H9 (cell line): ENCODE results near the gene SPAG4. TPM values are rescaled to one million over a fixed set of nuclear protein-coding genes. Genes with fewer than 3 reads are reported as not detected.

ENCODE experiments used
- DNase-seq: peaks from one replicate; pipeline ENCODE4 v3.0.0-alpha.2; 2017
- H2AFZ ChIP-seq: one replicate; pipeline ENCODE4 v1.6.1; 2013; ENCODE audit warnings: mild to moderate bottlenecking, low read length, control low read depth, moderate library complexity
- H2AK5ac ChIP-seq: 2 replicates; pipeline ENCODE4 v1.6.1; 2013; ENCODE audit warnings: low read length, control low read depth, mixed read lengths; ENCODE audit not compliant: insufficient read length
- H2BK120ac ChIP-seq: one replicate; pipeline ENCODE4 v1.6.1; 2013; ENCODE audit warnings: low read depth, mild to moderate bottlenecking, low read length, control low read depth, inconsistent platforms; ENCODE audit not compliant: poor library complexity, severe bottlenecking
- H2BK12ac ChIP-seq: 2 replicates; pipeline ENCODE4 v1.6.1; 2013; ENCODE audit warnings: low read length, control low read depth, mixed read lengths, low read depth; ENCODE audit not compliant: insufficient read length
- H2BK15ac ChIP-seq: 2 replicates; pipeline ENCODE4 v1.6.1; 2013; ENCODE audit warnings: low read depth, low read length, control low read depth
- H2BK20ac ChIP-seq: one replicate; pipeline ENCODE4 v1.6.1; 2013; ENCODE audit warnings: low read depth, mild to moderate bottlenecking, low read length, control low read depth, inconsistent platforms; ENCODE audit not compliant: poor library complexity, severe bottlenecking
- H2BK5ac ChIP-seq: 2 replicates; pipeline ENCODE4 v1.6.1; 2013; ENCODE audit warnings: low read length, control low read depth, mixed read lengths; ENCODE audit not compliant: insufficient read length
- H3K14ac ChIP-seq: 2 replicates; pipeline ENCODE4 v1.6.1; 2013; ENCODE audit warnings: low read length, control low read depth; ENCODE audit not compliant: insufficient read depth
- H3K18ac ChIP-seq: 2 replicates; pipeline ENCODE4 v1.6.1; 2013; ENCODE audit warnings: low read depth, mild to moderate bottlenecking, mixed read lengths, low read length, control low read depth; ENCODE audit not compliant: insufficient read length
- H3K23ac ChIP-seq: 2 replicates; pipeline ENCODE4 v1.6.1; 2013; ENCODE audit warnings: low read length, control low read depth, mixed read lengths, low read depth; ENCODE audit not compliant: insufficient read length
- H3K23me2 ChIP-seq: 2 replicates; pipeline ENCODE4 v1.6.1; 2013; ENCODE audit warnings: low read depth, mild to moderate bottlenecking, mixed read lengths, low read length, control low read depth; ENCODE audit not compliant: insufficient read length, poor library complexity, severe bottlenecking
- H3K27ac ChIP-seq: 2 replicates; pipeline ENCODE4 v1.5.1; 2013; ENCODE audit warnings: low read length, control low read depth, mixed read lengths, low read depth; ENCODE audit not compliant: insufficient read length
- H3K27me3 ChIP-seq: 2 replicates; pipeline ENCODE4 v1.6.1; 2013; ENCODE audit warnings: low read length, control low read depth, inconsistent platforms; ENCODE audit not compliant: insufficient read depth
- H3K4ac ChIP-seq: 2 replicates; pipeline ENCODE4 v1.6.1; 2013; ENCODE audit warnings: low read depth, mild to moderate bottlenecking, control low read depth, inconsistent platforms, low read length, moderate library complexity
- H3K4me1 ChIP-seq: 2 replicates; pipeline ENCODE4 v1.6.1; 2013; ENCODE audit warnings: low read length, control low read depth, inconsistent platforms; ENCODE audit not compliant: insufficient read depth
- H3K4me2 ChIP-seq: 2 replicates; pipeline ENCODE4 v1.6.1; 2013; ENCODE audit warnings: low read length, control low read depth, mixed read lengths; ENCODE audit not compliant: insufficient read length, insufficient read depth
- H3K56ac ChIP-seq: 2 replicates; pipeline ENCODE4 v1.6.1; 2013; ENCODE audit warnings: low read depth, mild to moderate bottlenecking, mixed read lengths, low read length, control low read depth; ENCODE audit not compliant: insufficient read length
- H3K79me1 ChIP-seq: 2 replicates; pipeline ENCODE4 v1.6.1; 2013; ENCODE audit warnings: low read depth, mild to moderate bottlenecking, moderate library complexity, low read length, control low read depth, inconsistent platforms; ENCODE audit not compliant: insufficient read depth, poor library complexity, severe bottlenecking
- H3K79me2 ChIP-seq: 2 replicates; pipeline ENCODE4 v1.6.1; 2013; ENCODE audit warnings: low read length, control low read depth, inconsistent platforms; ENCODE audit not compliant: insufficient read depth
- H3K9ac ChIP-seq: 2 replicates; pipeline ENCODE4 v1.6.1; 2013; ENCODE audit warnings: low read length, control low read depth, mixed read lengths; ENCODE audit not compliant: insufficient read length; ENCODE audit errors: extremely low read depth
- H3K9me3 ChIP-seq: one replicate; pipeline ENCODE4 v1.6.1; 2013; ENCODE audit warnings: low read depth, low read length, inconsistent platforms; ENCODE audit not compliant: control insufficient read depth
- H3T11ph ChIP-seq: one replicate; pipeline ENCODE4 v1.6.1; 2013; ENCODE audit warnings: mild to moderate bottlenecking, low read length, control low read depth, inconsistent platforms
- H4K20me1 ChIP-seq: one replicate; pipeline ENCODE4 v1.6.1; 2013; ENCODE audit not compliant: control insufficient read depth, insufficient read length, insufficient read depth
- H4K5ac ChIP-seq: 2 replicates; pipeline ENCODE4 v1.6.1; 2013; ENCODE audit warnings: low read depth, mild to moderate bottlenecking, mixed read lengths, low read length, control low read depth; ENCODE audit not compliant: insufficient read length
- H4K8ac ChIP-seq: replicated peaks from 2 replicates; pipeline ENCODE4 v1.6.1; 2013; ENCODE audit warnings: low read length, control low read depth, mixed read lengths, low read depth; ENCODE audit not compliant: insufficient read length
- H4K91ac ChIP-seq: 2 replicates; pipeline ENCODE4 v1.6.1; 2013; ENCODE audit warnings: low read depth, mild to moderate bottlenecking, moderate library complexity, mixed read lengths, low read length, control low read depth; ENCODE audit not compliant: insufficient read length
- H3K27ac Mint-ChIP-seq, 3 experiments: 2 replicates in 2 of 3; 3 replicates in 1 of 3; pipeline ENCODE4 v1.8.0; 2020 to 2021; ENCODE audit warnings: mixed read lengths in 3 of 3, mild to moderate bottlenecking in 1 of 3, moderate library complexity in 1 of 3
- H3K27me3 Mint-ChIP-seq: 2 replicates; pipeline ENCODE4 v1.8.0; 2021; ENCODE audit warnings: low read depth, mild to moderate bottlenecking, moderate library complexity, mixed read lengths
- H3K36me3 Mint-ChIP-seq, 3 experiments: 2 replicates in 2 of 3; 3 replicates in 1 of 3; pipeline ENCODE4 v1.8.0; 2020 to 2021; ENCODE audit warnings: low read depth in 3 of 3, mixed read lengths in 3 of 3; ENCODE audit not compliant: insufficient read depth in 1 of 3
- H3K4me1 Mint-ChIP-seq, 2 experiments: 2 replicates each; pipeline ENCODE4 v1.8.0; 2020; ENCODE audit warnings: mixed read lengths in 2 of 2
- H3K4me3 Mint-ChIP-seq, 2 experiments: 2 replicates in 1 of 2; 3 replicates in 1 of 2; pipeline ENCODE4 v1.8.0; 2020 to 2021; ENCODE audit warnings: mild to moderate bottlenecking in 2 of 2, mixed read lengths in 2 of 2, moderate library complexity in 1 of 2
- H3K9me3 Mint-ChIP-seq, 2 experiments: 2 replicates in 1 of 2; 3 replicates in 1 of 2; pipeline ENCODE4 v1.8.0; 2020; ENCODE audit warnings: mild to moderate bottlenecking in 2 of 2, mixed read lengths in 2 of 2, moderate library complexity in 1 of 2
- total RNA-seq: library from RNA; stranded (reverse); gene quantifications from 2 replicates; pipeline ENCODE4 v1.2.1, GENCODE V29; 2021
- TF ChIP-seq, protein P1 (sequence below): fragments of 200-600 bp; sonication (generic); conservative IDR thresholded peaks from 3 replicates; pipeline ENCODE4 v1.8.0; 2021; ENCODE audit warnings: antibody characterized with exemption, mild to moderate bottlenecking

The SPAG4 gene
- total RNA-seq, 1 experiment from 2014 or later = 4.9 TPM

DNA sequence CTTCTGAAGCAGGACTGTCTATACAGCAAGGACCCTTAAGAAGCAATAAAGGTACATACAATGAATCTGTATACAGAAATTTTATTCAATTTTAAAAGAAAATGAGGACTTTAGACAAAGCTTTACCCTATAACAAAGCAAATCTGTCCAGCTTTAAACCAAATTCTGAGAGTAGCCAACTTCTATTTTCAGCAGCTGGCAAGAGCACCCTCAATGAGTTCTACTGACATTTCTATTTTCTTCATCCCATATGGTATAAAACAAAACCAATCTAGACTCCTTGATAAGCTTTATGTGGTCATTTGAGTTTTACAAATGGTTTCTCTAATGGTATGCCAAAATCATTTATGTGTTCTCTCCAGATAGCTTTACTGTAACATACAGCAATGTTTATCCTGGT lies 36.3 kb downstream of the SPAG4 start:
- no peak for DNase-seq
- Histone ChIP-seq H3K79me1 (peaks cover 9% of the 10 kb centered on the region), H3K9me3 (no peaks in the 10 kb centered on the region), H2BK20ac (no peak overlapping the region), H3K27ac (no peak overlapping the region), H4K8ac (no peak overlapping the region), H4K20me1 (peaks cover 4% of the 10 kb centered on the region), H3K4ac (no peak overlapping the region), H2BK12ac (no peak overlapping the region), H2AK5ac (no peak overlapping the region), H2BK120ac (no peak overlapping the region), H3K23ac (no peak overlapping the region), H2BK15ac (no peak overlapping the region), H3K27me3 (no peaks in the 10 kb centered on the region), H2BK5ac (no peak overlapping the region), H3T11ph (no peak overlapping the region), H3K4me1 (no peaks in the 10 kb centered on the region), H3K9ac (no peak overlapping the region), H2AFZ (no peak overlapping the region), H4K5ac (no peak overlapping the region), H3K79me2 (peaks cover 52% of the 10 kb centered on the region), H3K14ac (no peak overlapping the region), H3K4me2 (no peak overlapping the region), H4K91ac (no peak overlapping the region), H3K56ac (no peak overlapping the region), H3K23me2 (no peaks in the 10 kb centered on the region), H3K18ac (no peak overlapping the region)
- Mint-ChIP-seq H3K4me3 (no peak overlapping the region), H3K9me3 (no peaks in the 10 kb centered on the region), H3K27me3 (no peaks in the 10 kb centered on the region), H3K4me1 (peaks cover 5% of the 10 kb centered on the region in 2 experiments; a peak in 2 of 4 replicates), H3K27ac (no peak overlapping the region), H3K36me3 (peaks cover 1 to 30% (median 21%) of the 10 kb centered on the region in 3 experiments; a peak in 6 of 7 replicates)
- TF ChIP-seq, protein P1, sequence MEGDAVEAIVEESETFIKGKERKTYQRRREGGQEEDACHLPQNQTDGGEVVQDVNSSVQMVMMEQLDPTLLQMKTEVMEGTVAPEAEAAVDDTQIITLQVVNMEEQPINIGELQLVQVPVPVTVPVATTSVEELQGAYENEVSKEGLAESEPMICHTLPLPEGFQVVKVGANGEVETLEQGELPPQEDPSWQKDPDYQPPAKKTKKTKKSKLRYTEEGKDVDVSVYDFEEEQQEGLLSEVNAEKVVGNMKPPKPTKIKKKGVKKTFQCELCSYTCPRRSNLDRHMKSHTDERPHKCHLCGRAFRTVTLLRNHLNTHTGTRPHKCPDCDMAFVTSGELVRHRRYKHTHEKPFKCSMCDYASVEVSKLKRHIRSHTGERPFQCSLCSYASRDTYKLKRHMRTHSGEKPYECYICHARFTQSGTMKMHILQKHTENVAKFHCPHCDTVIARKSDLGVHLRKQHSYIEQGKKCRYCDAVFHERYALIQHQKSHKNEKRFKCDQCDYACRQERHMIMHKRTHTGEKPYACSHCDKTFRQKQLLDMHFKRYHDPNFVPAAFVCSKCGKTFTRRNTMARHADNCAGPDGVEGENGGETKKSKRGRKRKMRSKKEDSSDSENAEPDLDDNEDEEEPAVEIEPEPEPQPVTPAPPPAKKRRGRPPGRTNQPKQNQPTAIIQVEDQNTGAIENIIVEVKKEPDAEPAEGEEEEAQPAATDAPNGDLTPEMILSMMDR = no peak
